ENCODE measurements around the gene MFSD11. TPM values are rescaled to one million over a fixed set of nuclear protein-coding genes. Genes with fewer than 3 reads are reported as not detected.
"Not testable (repeated sequence)": the region's sequence is repeated elsewhere in the genome, so short reads cannot be mapped to it uniquely, and the experiment has no call there.

MFSD11 gene
- total RNA-seq, 2 donors from 2014 or later: 26.7 to 44.3 TPM

DNA sequence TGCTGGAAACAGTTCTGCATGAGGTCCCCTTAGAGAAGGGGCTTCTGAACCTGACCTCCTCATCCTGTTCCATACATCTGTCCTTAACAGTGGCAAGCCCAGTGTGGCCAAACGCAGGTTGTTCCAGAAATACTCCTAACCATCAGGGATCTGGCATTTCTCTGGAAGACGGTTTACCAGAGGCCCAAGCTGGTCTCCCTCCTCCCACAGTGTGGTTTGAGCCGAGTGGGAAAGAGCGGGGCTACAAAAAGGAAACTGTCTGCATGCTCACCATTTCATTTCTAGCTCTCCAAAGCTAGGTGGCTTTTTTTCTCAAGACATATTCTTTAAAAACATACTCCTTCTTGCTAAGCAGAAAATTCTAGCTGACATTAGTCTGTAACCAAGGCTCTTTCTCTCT is 33.1 kb upstream of the MFSD11 start:
- Histone ChIP-seq H3K36me3 (no peaks in the 10 kb centered on the region), H3K27me3 (replicated peaks; ENCODE audit: insufficient read depth) (no peaks in the 10 kb centered on the region), H3K4me1 (replicated peaks) (peaks cover 10% of the 10 kb centered on the region), H3K4me3 (no peak overlapping the region), H3K9me3 (no peaks in the 10 kb centered on the region), H3K27ac (no peak overlapping the region)
- TF ChIP-seq POLR2AphosphoS5 (IDR thresholded peaks at IDR 0.05) (no peak), POLR2A (IDR thresholded peaks at IDR 0.05) (no peak)
- TF ChIP-seq, protein P1, sequence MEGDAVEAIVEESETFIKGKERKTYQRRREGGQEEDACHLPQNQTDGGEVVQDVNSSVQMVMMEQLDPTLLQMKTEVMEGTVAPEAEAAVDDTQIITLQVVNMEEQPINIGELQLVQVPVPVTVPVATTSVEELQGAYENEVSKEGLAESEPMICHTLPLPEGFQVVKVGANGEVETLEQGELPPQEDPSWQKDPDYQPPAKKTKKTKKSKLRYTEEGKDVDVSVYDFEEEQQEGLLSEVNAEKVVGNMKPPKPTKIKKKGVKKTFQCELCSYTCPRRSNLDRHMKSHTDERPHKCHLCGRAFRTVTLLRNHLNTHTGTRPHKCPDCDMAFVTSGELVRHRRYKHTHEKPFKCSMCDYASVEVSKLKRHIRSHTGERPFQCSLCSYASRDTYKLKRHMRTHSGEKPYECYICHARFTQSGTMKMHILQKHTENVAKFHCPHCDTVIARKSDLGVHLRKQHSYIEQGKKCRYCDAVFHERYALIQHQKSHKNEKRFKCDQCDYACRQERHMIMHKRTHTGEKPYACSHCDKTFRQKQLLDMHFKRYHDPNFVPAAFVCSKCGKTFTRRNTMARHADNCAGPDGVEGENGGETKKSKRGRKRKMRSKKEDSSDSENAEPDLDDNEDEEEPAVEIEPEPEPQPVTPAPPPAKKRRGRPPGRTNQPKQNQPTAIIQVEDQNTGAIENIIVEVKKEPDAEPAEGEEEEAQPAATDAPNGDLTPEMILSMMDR (IDR thresholded peaks at IDR 0.05): no peak
- WGBS: 72% methylated on average over 4 of the region's 4 CpGs
- no peak for DNase-seq (ENCODE audit: low spot score)
- intact Hi-C loops (cut with DNase I): no loop called here

DNA sequence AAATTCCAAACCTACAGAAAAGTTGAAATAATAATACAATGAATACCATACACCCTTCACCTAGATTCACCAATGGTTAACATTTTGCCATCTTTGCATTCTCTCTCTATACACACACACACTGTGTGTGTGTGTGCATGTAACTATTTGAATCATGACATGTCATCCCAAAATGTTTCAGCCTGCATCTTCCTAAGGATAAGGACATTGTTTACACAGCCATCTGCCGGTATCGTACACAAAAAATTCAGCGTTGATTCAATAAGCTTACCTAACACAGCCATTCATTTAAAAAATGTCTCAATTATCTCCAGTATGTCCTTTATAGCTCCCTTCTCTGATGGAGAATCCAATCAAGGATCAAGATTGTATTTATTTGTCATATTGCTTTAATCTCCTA is 31.1 kb upstream of the MFSD11 start:
- H3K4me1 ChIP-seq (replicated peaks): peaks cover 7% of the 10 kb centered on the region
- WGBS: 70% methylated on average over 3 of the region's 3 CpGs
- no peaks in the 10 kb centered on the region for H3K27me3 ChIP-seq (replicated peaks; ENCODE audit: insufficient read depth)
- intact Hi-C loops (cut with DNase I): no loop called here
- H3K9me3 ChIP-seq: no peaks in the 10 kb centered on the region
- H3K27ac ChIP-seq: no peak overlapping the region
- no peak for DNase-seq (ENCODE audit: low spot score)
- TF ChIP-seq, protein P1 (IDR thresholded peaks at IDR 0.05): no peak
- TF ChIP-seq POLR2A (IDR thresholded peaks at IDR 0.05): no peak
- no peak for TF ChIP-seq POLR2AphosphoS5 (IDR thresholded peaks at IDR 0.05)
- no peaks in the 10 kb centered on the region for H3K36me3 ChIP-seq
- H3K4me3 ChIP-seq: no peak overlapping the region

DNA sequence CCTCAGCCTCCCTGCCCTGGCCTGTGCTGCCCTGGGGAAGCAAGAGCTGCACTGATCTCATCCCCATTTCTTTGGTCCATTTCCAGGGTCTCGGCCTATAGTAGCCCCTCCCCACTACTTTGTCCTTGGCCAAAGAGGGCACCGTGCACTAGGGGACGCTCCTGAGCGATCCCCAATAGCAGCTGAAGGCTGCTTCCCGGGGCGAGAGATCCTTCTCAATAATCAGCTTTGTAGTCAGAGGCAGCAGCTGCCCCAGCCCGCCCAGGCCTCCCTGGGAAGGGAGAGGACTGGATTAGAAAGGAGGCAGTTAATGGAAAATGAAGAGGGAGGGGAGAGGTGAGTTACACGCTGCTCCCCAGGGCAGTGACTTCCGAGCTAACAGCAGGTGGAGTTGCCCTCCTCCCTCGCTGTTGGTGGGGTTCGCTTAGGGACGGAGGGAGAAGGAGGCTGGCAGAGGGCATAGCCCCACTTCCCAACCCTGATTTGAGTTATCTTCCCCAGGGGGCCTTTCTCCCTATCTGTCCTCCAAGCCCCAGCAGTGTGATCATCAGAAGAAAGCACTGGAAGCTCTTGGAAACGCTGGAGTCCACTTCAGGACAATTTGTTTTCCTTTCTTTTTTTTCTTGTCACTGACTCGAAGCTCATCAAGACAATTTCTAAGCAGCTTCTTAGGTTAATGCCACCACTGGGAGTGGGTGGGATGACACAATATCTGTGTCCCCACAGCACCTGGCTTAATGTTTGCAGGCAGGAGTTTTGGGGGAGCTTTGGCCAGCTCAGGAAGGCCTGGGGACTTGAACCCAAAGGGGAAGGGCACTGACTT is 29.7 kb upstream of the MFSD11 start:
- H3K4me1 ChIP-seq (replicated peaks): peaks cover 8% of the 10 kb centered on the region
- H3K4me3 ChIP-seq: no peak overlapping the region
- WGBS: 42% methylated on average over 14 of the region's 14 CpGs
- H3K27ac ChIP-seq: peak overlapping the region; percentile 86
- no peaks in the 10 kb centered on the region for H3K36me3 ChIP-seq
- no peaks in the 10 kb centered on the region for H3K9me3 ChIP-seq
- intact Hi-C loops (cut with DNase I): no loop called here
- DNase-seq (ENCODE audit: low spot score): no peak
- no peaks in the 10 kb centered on the region for H3K27me3 ChIP-seq (replicated peaks; ENCODE audit: insufficient read depth)
- no peak for TF ChIP-seq POLR2A (IDR thresholded peaks at IDR 0.05)
- no peak for TF ChIP-seq POLR2AphosphoS5 (IDR thresholded peaks at IDR 0.05)
- TF ChIP-seq, protein P1 (IDR thresholded peaks at IDR 0.05): no peak

DNA sequence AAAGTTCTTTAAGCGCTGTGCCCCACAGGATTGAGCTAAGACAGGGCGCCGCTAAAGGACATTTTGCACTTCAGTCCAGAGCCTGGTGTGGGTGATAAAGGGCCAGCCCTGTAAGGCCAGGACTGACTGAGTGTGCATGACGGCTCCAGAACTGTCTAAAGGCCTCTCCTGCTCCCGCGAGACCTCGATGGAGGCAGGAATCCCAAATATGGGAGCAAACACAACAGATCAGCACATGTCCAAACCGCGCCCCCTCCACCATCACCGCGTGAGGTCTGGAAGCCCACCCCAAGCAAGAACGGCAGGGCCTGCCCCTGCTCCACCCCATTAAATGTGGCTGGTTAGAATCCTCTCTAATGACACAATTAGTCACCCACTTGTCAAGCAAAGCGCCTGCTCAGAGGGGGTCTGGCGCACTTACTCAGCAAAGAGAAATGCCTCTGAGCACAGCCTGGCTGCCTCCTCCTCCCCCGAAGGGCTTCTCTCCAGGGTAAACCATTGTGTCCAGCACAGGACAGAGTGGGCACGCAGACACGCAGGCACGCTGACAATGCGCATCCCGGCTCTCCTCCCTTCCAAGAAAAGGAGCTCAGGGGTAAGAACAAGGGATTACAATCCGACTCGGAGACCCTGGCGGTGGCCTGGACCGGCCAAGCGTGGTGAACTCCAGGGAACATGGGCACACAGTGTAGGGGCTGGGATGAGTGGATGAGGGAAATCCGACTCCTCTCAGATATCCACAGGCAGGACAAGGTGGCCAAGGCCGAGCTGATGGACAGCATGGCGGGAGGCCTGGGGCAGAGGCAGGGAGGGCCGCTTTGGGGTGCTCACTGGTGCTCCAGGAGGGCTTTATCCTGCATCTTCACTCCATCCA is 28.6 kb upstream of the MFSD11 start:
- no peaks in the 10 kb centered on the region for H3K9me3 ChIP-seq
- 31% methylated on average over 29 of the region's 29 CpGs for WGBS
- peak overlapping the region; percentile 50 to 54 for H3K4me3 ChIP-seq
- TF ChIP-seq POLR2A (IDR thresholded peaks at IDR 0.05) (no peak), POLR2AphosphoS5 (IDR thresholded peaks at IDR 0.05) (peak; percentile 73)
- TF ChIP-seq, protein P1 (IDR thresholded peaks at IDR 0.05): no peak
- H3K36me3 ChIP-seq: no peaks in the 10 kb centered on the region
- peaks cover 8% of the 10 kb centered on the region for H3K4me1 ChIP-seq (replicated peaks)
- intact Hi-C loops (cut with DNase I): loop anchor here (1.0 kb wide), 1 partner anchor 17 kb away; the partner anchor contains the start of genes JMJD6 and METTL23
- peak; percentile 44 for DNase-seq (ENCODE audit: low spot score)
- no peaks in the 10 kb centered on the region for H3K27me3 ChIP-seq (replicated peaks; ENCODE audit: insufficient read depth)
- peak overlapping the region; percentile 86 for H3K27ac ChIP-seq

DNA sequence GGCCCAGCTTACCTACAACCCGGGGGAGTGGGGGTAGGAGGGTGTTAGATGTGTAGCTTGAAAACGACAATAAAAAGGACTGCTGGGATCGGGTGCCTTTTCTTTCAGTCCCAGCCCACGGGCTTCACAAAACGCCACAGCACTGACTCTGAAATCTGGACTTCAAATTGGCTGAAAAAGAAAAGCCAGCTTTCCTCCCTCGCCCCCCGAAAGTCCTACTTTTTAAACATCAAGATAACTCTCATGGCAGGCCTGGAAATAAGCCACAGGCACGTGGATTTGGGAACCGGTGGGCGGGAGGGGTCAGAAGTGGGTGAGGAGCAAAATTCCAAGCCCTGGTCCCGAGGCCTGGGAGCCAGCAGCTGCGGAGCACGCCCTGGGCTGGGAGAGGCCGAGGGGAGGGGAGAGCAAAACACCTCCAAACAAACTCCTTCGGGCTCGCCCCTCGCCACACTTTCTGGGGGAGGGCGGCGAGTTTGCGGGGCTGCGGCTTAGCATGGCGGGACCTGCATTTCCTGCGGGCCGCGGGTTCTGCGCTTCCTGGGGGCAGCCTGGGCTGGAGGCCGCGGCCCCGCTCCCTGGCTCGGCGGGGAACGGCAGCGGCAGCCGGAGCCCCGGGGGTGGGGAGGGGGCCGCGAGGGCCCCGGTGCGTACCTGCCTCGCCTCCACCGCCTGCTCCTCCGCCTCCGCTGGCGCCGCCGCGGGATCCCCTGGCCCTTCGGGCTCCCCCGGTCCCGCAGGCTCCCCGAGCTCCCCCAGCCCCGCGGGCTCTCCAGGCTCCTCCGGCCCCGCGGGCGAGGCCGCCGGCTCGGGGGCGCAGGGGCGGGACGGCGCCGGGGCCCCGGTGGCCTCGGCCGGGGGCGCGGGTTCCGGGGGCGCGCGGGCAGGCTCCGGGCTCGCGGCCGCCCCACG is 27.7 kb upstream of the MFSD11 start:
- not testable (repeated sequence) for H3K36me3 ChIP-seq; H3K9me3 ChIP-seq; DNase-seq (ENCODE audit: low spot score); H3K27me3 ChIP-seq (replicated peaks; ENCODE audit: insufficient read depth); H3K4me1 ChIP-seq (replicated peaks)
- 5% methylated on average over 22 of the region's 79 CpGs for WGBS
- intact Hi-C loops (cut with DNase I): loop anchor here (1.0 to 5.0 kb wide), 3 partner anchors 16 to 153 kb away; partner anchors contain the start of genes JMJD6 and METTL23
- Histone ChIP-seq H3K27ac (peak overlapping the region; percentile 86), H3K4me3 (peak overlapping the region; percentile 50 to 54)
